SIG-M5 treated with dmso at 0.1 percent for 504 hours (cell line): ENCODE data around the gene HS3ST5.
"Not testable (repeated sequence)": the region's sequence is repeated elsewhere in the genome, so short reads cannot be mapped to it uniquely, and the experiment has no call there.

Experiments
- DNase-seq: peaks from one replicate; lab custom pipeline; 2025; ENCODE audit not compliant: unreplicated experiment; lab: John Stamatoyannopoulos, UW

HS3ST5 gene

GRCh38 chr6:114339706-114340105 is 3.1 kb downstream of the HS3ST5 start:
- DNase-seq: no peak

GRCh38 chr6:114334237-114334636 is 8.6 kb downstream of the HS3ST5 start:
- no peak for DNase-seq

GRCh38 chr6:114327074-114327473 is 15.7 kb downstream of the HS3ST5 start:
- no peak for DNase-seq

- no peak for DNase-seq
Observed at GRCh38 chr6:114323784-114324183, 19.0 kb downstream of the HS3ST5 start.

GRCh38 chr6:114319749-114320148 is 23.1 kb downstream of the HS3ST5 start:
- DNase-seq: no peak

- DNase-seq: no peak
Observed at GRCh38 chr6:114315831-114316595, 26.8 kb downstream of the HS3ST5 start.

GRCh38 chr6:114313816-114314215 is 29.0 kb downstream of the HS3ST5 start:
- DNase-seq: not testable (repeated sequence)

- DNase-seq: no peak
Observed at GRCh38 chr6:114312931-114313330, 29.9 kb downstream of the HS3ST5 start.

GRCh38 chr6:114310053-114310452 is 32.8 kb downstream of the HS3ST5 start:
- no peak for DNase-seq

GRCh38 chr6:114304304-114304887 is 38.4 kb downstream of the HS3ST5 start:
- DNase-seq: no peak

- no peak for DNase-seq
Observed at GRCh38 chr6:114301596-114302219, 41.1 kb downstream of the HS3ST5 start.

GRCh38 chr6:114297135-114297534 is 45.7 kb downstream of the HS3ST5 start:
- DNase-seq: no peak

GRCh38 chr6:114292431-114292830 is 50.4 kb downstream of the HS3ST5 start:
- DNase-seq: no peak

- no peak for DNase-seq
Observed at GRCh38 chr6:114291428-114291827, 51.4 kb downstream of the HS3ST5 start.

GRCh38 chr6:114290864-114291263 is 52.0 kb downstream of the HS3ST5 start:
- DNase-seq: no peak

- no peak for DNase-seq
Observed at GRCh38 chr6:114288701-114289495, 53.9 kb downstream of the HS3ST5 start.

- no peak for DNase-seq
Observed at GRCh38 chr6:114287461-114287860, 55.4 kb downstream of the HS3ST5 start.

GRCh38 chr6:114286211-114286610 is 56.6 kb downstream of the HS3ST5 start:
- DNase-seq: no peak

GRCh38 chr6:114284281-114284680 is 58.5 kb downstream of the HS3ST5 start:
- no peak for DNase-seq

- no peak for DNase-seq
Observed at GRCh38 chr6:114282292-114282691, 60.5 kb downstream of the HS3ST5 start.

GRCh38 chr6:114281496-114281895 is 61.3 kb downstream of the HS3ST5 start:
- DNase-seq: no peak
